Activated naive CD4-positive, alpha-beta T cell treated with anti-CD3 and anti-CD28 coated beads, Interleukin-2, amount 50 U/mL, for 24 hours (primary cell): ENCODE results near the gene LRP5.

Experiments used
- H3K27ac Mint-ChIP-seq: one replicate; pipeline ENCODE4 v1.8.0; 2021; ENCODE audit warnings: mild to moderate bottlenecking, mixed read lengths
- H3K27me3 Mint-ChIP-seq: one replicate; pipeline ENCODE4 v1.8.0; 2021; ENCODE audit warnings: mixed read lengths
- H3K36me3 Mint-ChIP-seq: one replicate; pipeline ENCODE4 v1.8.0; 2021; ENCODE audit warnings: mixed read lengths
- H3K4me1 Mint-ChIP-seq: one replicate; pipeline ENCODE4 v1.8.0; 2021; ENCODE audit warnings: mixed read lengths
- H3K4me3 Mint-ChIP-seq: one replicate; pipeline ENCODE4 v1.8.0; 2021; ENCODE audit warnings: mild to moderate bottlenecking, mixed read lengths
- H3K9me3 Mint-ChIP-seq: one replicate; pipeline ENCODE4 v1.8.0; 2021; ENCODE audit warnings: mixed read lengths

Gene LRP5

DNA sequence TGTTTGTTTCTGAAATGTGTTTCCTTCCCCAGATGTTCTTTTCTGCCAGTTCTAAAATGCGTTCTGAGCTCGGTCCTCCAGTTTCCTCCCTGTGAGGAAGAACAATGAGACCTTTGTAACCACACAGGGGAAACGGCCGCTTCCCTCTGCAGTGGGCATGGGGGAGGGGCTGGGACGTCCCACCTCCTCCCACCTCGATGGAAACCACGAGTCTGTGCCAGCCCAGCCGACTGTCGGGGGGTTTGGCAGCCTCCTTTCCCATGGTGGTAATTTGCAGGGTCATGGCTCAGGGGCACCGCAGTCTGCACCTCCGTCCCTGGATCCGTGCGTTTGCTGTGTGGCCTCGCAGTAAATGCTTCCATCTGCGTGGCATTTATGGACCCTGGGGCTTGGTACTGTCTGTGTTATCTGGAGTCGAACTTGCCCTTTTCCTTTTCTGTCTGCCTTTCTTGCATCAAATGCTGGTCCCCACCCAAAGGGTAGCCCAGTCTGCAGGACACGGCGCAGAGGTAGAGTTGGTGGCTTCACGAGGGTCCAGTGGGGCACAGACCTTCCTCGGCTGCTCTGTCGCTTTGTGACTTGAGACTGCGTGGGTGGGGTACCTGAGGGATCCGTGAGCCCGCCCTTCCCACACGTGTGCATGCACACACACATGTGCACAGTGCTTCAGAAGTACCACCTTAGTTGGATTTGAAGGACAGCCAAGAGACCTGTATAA is 16.1 kb downstream of the LRP5 start:
- Mint-ChIP-seq H3K4me1 (peaks cover 63% of the 10 kb centered on the region), H3K36me3 (no peaks in the 10 kb centered on the region), H3K27me3 (no peaks in the 10 kb centered on the region), H3K27ac (no peak overlapping the region), H3K9me3 (no peaks in the 10 kb centered on the region), H3K4me3 (peak overlapping the region; percentile 60)

GRCh38 chr11:68329536-68329935 is 17.1 kb downstream of the LRP5 start:
- H3K4me1 Mint-ChIP-seq: peaks cover 64% of the 10 kb centered on the region
- no peaks in the 10 kb centered on the region for H3K27me3 Mint-ChIP-seq
- H3K27ac Mint-ChIP-seq: no peak overlapping the region
- H3K4me3 Mint-ChIP-seq: no peak overlapping the region
- no peaks in the 10 kb centered on the region for H3K9me3 Mint-ChIP-seq
- no peaks in the 10 kb centered on the region for H3K36me3 Mint-ChIP-seq

DNA sequence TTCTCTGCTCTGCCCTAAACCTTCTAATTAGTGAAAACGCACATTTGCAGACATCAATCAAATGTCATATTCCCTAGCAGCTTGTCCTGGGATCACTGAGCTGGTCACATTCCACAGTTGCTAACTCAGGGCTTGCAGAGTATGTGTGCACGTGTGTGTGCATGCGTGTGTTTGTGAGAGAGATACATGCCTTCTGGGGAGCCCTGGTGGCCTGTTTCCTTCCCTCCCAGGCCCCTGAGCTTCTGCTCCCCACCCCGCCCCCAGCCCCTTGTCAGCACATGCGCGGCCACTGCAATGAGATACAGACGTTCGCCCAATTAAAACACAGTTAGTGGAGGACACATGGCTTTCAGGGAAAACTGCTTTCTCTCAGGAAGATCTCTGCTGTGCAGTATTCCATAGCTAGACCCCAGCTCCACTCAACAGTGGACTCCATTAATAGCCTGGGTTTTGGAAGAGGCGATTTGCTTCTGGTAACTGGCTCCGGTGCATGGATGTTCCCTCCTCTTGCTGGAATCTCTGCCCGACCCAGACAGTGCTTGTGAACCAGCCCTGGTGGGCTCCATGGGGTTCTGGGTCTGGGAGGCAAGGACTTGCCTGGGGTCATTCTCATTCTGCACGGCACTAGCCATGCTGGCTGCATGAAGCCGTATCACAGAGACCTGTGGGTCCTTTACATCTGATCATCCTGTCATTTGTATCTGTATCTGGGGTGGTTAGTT is 17.7 kb downstream of the LRP5 start:
- Mint-ChIP-seq H3K4me1 (peaks cover 64% of the 10 kb centered on the region), H3K36me3 (no peaks in the 10 kb centered on the region), H3K27ac (no peak overlapping the region), H3K27me3 (no peaks in the 10 kb centered on the region), H3K4me3 (peak overlapping the region; percentile 49), H3K9me3 (no peaks in the 10 kb centered on the region)

- no peaks in the 10 kb centered on the region for H3K27me3 Mint-ChIP-seq
- no peaks in the 10 kb centered on the region for H3K36me3 Mint-ChIP-seq
- peaks cover 69% of the 10 kb centered on the region for H3K4me1 Mint-ChIP-seq
- no peak overlapping the region for H3K27ac Mint-ChIP-seq
- peak overlapping the region; percentile 79 for H3K4me3 Mint-ChIP-seq
- no peaks in the 10 kb centered on the region for H3K9me3 Mint-ChIP-seq
These were observed 18.4 kb downstream of the LRP5 start for GRCh38 chr11:68330700-68331337.

- Mint-ChIP-seq H3K27me3 (no peaks in the 10 kb centered on the region), H3K36me3 (no peaks in the 10 kb centered on the region), H3K4me1 (peaks cover 70% of the 10 kb centered on the region), H3K27ac (peak overlapping the region; percentile 69), H3K4me3 (peak overlapping the region; percentile 79), H3K9me3 (no peaks in the 10 kb centered on the region)
These were observed 19.1 kb downstream of the LRP5 start for GRCh38 chr11:68331338-68331947.

- peak overlapping the region; percentile 38 for H3K27ac Mint-ChIP-seq
- peaks cover 77% of the 10 kb centered on the region for H3K4me1 Mint-ChIP-seq
- peak overlapping the region; percentile 79 for H3K4me3 Mint-ChIP-seq
- H3K27me3 Mint-ChIP-seq: no peaks in the 10 kb centered on the region
- no peaks in the 10 kb centered on the region for H3K9me3 Mint-ChIP-seq
- H3K36me3 Mint-ChIP-seq: no peaks in the 10 kb centered on the region
These were observed 19.8 kb downstream of the LRP5 start for GRCh38 chr11:68332186-68332585.

DNA sequence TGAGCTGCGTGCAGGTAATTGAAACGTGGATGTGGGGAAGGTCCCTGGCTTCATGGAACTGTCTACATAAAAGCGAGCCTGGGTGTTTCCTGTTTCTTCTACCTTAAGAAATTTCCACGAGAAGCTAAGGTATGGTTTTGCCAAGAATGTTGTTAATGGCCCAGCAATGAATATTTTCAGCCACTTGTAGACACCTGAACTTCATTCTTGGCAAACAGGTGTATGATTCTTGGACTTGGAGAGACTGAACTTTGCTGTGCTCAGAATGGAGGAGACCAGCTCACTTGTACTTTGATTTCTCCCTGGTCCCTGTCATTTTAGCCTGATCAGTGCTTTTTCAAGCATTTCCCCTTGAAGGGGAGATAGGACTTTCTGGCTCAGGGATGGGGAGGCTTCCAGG is 20.8 kb downstream of the LRP5 start:
- H3K4me3 Mint-ChIP-seq: no peak overlapping the region
- no peak overlapping the region for H3K27ac Mint-ChIP-seq
- peaks cover 77% of the 10 kb centered on the region for H3K4me1 Mint-ChIP-seq
- no peaks in the 10 kb centered on the region for H3K27me3 Mint-ChIP-seq
- no peaks in the 10 kb centered on the region for H3K9me3 Mint-ChIP-seq
- no peaks in the 10 kb centered on the region for H3K36me3 Mint-ChIP-seq

- Mint-ChIP-seq H3K4me3 (no peak overlapping the region), H3K27ac (no peak overlapping the region), H3K9me3 (no peaks in the 10 kb centered on the region), H3K27me3 (no peaks in the 10 kb centered on the region), H3K4me1 (peaks cover 64% of the 10 kb centered on the region), H3K36me3 (no peaks in the 10 kb centered on the region)
These were observed 22.5 kb downstream of the LRP5 start for GRCh38 chr11:68334923-68335322.

GRCh38 chr11:68335683-68336082 is 23.3 kb downstream of the LRP5 start:
- no peaks in the 10 kb centered on the region for H3K36me3 Mint-ChIP-seq
- H3K4me1 Mint-ChIP-seq: peaks cover 62% of the 10 kb centered on the region
- H3K9me3 Mint-ChIP-seq: no peaks in the 10 kb centered on the region
- H3K27ac Mint-ChIP-seq: no peak overlapping the region
- no peaks in the 10 kb centered on the region for H3K27me3 Mint-ChIP-seq
- H3K4me3 Mint-ChIP-seq: no peak overlapping the region

DNA sequence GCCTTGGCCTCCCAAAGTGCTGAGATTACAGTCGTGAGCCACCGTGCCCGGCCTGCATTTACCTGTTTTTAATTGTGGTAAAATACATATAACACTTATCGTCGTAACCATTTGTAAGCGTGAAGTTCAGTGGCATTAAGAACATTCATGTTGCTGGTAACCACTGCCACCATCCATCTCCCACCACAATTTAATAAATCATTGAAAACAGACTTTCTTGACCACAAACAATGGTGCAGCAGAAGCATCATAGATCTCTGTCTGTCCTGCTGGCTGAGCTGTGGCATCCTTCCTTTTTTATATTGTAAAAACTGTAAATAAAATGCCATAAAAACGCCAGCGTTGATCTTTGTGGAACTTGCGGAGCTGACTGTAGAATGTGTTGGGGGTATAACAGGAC is 24.3 kb downstream of the LRP5 start:
- no peak overlapping the region for H3K27ac Mint-ChIP-seq
- H3K4me1 Mint-ChIP-seq: peaks cover 59% of the 10 kb centered on the region

GRCh38 chr11:68337399-68337835 is 25.0 kb downstream of the LRP5 start:
- no peaks in the 10 kb centered on the region for H3K9me3 Mint-ChIP-seq
- H3K27ac Mint-ChIP-seq: peak overlapping the region; percentile 25
- H3K27me3 Mint-ChIP-seq: no peaks in the 10 kb centered on the region
- no peaks in the 10 kb centered on the region for H3K36me3 Mint-ChIP-seq
- H3K4me3 Mint-ChIP-seq: no peak overlapping the region
- peaks cover 54% of the 10 kb centered on the region for H3K4me1 Mint-ChIP-seq

More for the DNA sequence above, 24.3 kb downstream of the LRP5 start:
- Mint-ChIP-seq H3K36me3 (no peaks in the 10 kb centered on the region), H3K9me3 (no peaks in the 10 kb centered on the region), H3K27me3 (no peaks in the 10 kb centered on the region), H3K4me3 (no peak overlapping the region)

DNA sequence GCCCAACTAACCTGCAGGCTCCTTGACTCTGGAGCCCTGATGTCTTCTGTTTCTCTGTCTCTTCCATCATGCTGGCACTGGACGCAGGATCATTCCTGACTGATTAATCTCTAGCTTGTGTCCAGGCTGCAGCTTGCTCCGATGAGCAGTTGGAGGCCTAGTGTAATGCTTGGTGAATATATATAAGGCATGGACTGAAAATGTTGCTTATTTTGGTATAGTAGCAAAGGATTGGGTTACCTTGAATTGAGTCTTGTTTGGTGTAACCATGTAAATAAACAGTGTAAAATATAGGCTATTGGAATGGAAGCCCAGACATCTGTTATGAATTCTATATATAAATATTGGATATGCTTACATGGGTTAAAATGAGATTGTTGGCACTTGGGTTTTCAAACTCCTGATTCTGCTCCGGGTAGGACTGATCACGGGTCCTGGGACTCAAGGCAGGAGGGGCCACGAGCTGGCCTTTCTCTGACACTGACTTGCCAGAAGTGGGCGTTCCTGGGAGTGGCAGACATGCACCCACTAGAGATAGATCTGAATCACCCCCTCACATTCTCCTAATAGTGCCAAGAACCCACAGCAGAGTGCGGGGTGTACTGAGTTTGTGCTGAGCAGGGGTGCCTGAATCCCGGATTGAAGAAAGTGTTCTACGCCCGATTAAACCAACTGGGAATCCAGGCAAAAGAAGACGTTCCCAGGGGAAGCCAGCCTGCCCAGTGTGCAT is 25.8 kb downstream of the LRP5 start:
- Mint-ChIP-seq H3K4me1 (peaks cover 46% of the 10 kb centered on the region), H3K4me3 (no peak overlapping the region), H3K36me3 (no peaks in the 10 kb centered on the region), H3K27ac (no peak overlapping the region), H3K9me3 (no peaks in the 10 kb centered on the region), H3K27me3 (no peaks in the 10 kb centered on the region)

DNA sequence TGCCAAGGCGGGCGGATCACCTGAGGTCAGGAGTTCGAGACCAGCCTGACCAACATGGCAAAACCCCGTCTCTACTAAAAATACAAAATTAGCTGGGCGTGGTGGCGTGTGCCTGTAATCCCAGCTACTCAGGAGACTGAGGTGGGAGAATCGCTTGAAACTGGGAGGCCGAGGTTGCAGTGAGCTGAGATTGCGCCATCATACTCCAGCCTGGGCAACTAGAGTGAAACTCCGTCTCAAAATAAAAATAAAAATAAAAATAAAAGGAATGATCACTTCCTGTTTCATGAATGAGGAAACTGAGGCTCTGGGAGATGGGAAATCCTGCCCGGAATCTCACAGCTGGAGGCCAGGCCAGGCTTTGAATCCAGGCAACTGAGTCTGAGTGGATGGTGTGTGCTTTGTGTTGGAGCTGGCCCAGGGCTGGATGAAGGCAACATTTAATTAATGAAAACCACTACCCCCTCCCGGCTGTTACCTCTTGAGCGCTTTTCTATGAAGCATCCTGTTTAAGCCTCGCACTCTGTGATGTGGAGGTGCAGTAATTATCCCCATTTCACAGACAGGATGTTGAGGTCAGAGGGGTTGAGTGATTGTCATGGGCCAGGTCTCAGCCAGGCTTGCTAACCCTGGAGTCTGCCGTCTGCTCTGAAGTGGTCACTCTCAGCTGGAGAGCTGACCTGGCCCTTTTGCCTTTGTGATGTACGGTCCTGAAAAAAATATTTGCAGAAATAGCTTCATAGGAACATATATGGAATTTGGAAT is 27.8 kb downstream of the LRP5 start:
- Mint-ChIP-seq H3K27me3 (no peaks in the 10 kb centered on the region), H3K27ac (no peak overlapping the region), H3K4me3 (no peak overlapping the region), H3K4me1 (peaks cover 42% of the 10 kb centered on the region), H3K9me3 (no peaks in the 10 kb centered on the region), H3K36me3 (no peaks in the 10 kb centered on the region)

GRCh38 chr11:68340784-68341556 is 28.6 kb downstream of the LRP5 start:
- Mint-ChIP-seq H3K4me3 (no peak overlapping the region), H3K27ac (no peak overlapping the region), H3K36me3 (no peaks in the 10 kb centered on the region), H3K4me1 (peaks cover 36% of the 10 kb centered on the region), H3K9me3 (no peaks in the 10 kb centered on the region), H3K27me3 (no peaks in the 10 kb centered on the region)
